MCF 10A (cell line): ENCODE measurements around the gene ZNF322. TPM values are rescaled to one million over a fixed set of nuclear protein-coding genes. Genes with fewer than 3 reads are reported as not detected.

Experiments
- BruUV-seq: library from RNA; stranded (reverse); fragments of 400-500 nt; replicated peaks from 2 replicates; lab custom pipeline; 2021; lab: Mats Ljungman, UMichigan
- CTCF ChIA-PET: fragments of 300-600 bp; sonication (Branson Sonifier 250); formaldehyde crosslinking; extraction: SDS; loops from one replicate; lab custom pipeline; 2021; ENCODE audit warnings: antibody characterized with exemption, inconsistent platforms; lab: Yijun Ruan, JAX
- POLR2A ChIA-PET: fragments of 300-600, 350-650 bp; sonication (Branson Sonifier 250); formaldehyde crosslinking; extraction: SDS; loops from one replicate; lab custom pipeline; 2020; ENCODE audit warnings: antibody characterized with exemption, inconsistent platforms; lab: Yijun Ruan, JAX
- DNase-seq: peaks from one replicate; pipeline ENCODE4 v3.0.0-alpha.2; 2018; ENCODE audit not compliant: unreplicated experiment
- H3K27ac Mint-ChIP-seq: one replicate; pipeline ENCODE4 v1.8.0; 2022; ENCODE audit warnings: mild to moderate bottlenecking, low read depth, mixed read lengths; ENCODE audit not compliant: unreplicated experiment
- H3K27me3 Mint-ChIP-seq: one replicate; pipeline ENCODE4 v1.8.0; 2022; ENCODE audit warnings: mixed read lengths; ENCODE audit not compliant: insufficient read depth, unreplicated experiment
- H3K36me3 Mint-ChIP-seq: one replicate; pipeline ENCODE4 v1.8.0; 2022; ENCODE audit warnings: mild to moderate bottlenecking, moderate library complexity, mixed read lengths; ENCODE audit not compliant: insufficient read depth, unreplicated experiment
- H3K4me1 Mint-ChIP-seq: one replicate; pipeline ENCODE4 v1.8.0; 2022; ENCODE audit warnings: mixed read lengths; ENCODE audit not compliant: insufficient read depth, unreplicated experiment
- H3K4me3 Mint-ChIP-seq: one replicate; pipeline ENCODE4 v1.8.0; 2022; ENCODE audit warnings: mild to moderate bottlenecking, moderate library complexity, mixed read lengths; ENCODE audit not compliant: unreplicated experiment
- H3K9me3 Mint-ChIP-seq: one replicate; pipeline ENCODE4 v1.8.0; 2022; ENCODE audit warnings: mixed read lengths; ENCODE audit not compliant: unreplicated experiment
- intact Hi-C: fragments of 100-400 bp; cut with micrococcal nuclease; formaldehyde crosslinking; loops from 2 replicates; pipeline ENCODE4 v1.14.1; 2022
- total RNA-seq: library from RNA; stranded (reverse); gene quantifications from 2 replicates; pipeline ENCODE4 v1.2.3, GENCODE V29; 2022
- TF ChIP-seq, protein P1 (sequence below): fragments of 200-600 bp; IDR thresholded peaks from one replicate; pipeline ENCODE4 v1.8.0; 2022; ENCODE audit warnings: antibody characterized with exemption, mild to moderate bottlenecking; ENCODE audit not compliant: unreplicated experiment

The ZNF322 gene
- total RNA-seq, 1 experiment from 2014 or later, result 20.7 TPM

DNA sequence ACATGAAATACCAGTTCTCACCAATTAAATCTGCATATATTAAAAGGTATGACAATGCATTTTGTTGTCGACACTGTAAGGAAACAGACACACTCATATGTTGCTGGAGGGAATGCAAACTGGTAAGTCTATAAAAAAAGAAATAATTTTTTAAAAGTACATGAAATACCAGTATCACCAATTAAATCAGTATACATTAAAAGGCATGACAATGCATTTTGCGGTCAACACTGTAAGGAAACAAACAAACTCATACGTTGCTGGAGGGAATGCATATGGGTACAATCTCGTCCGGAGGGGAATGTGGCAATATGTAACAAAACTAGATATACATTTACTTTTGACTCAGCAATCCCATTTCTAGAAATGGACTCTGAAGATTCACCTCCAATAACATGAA lies 6.5 kb downstream of the ZNF322 start:
- Mint-ChIP-seq H3K36me3 (peaks cover 69% of the 10 kb centered on the region), H3K27ac (no peak overlapping the region), H3K9me3 (peaks cover 12% of the 10 kb centered on the region), H3K27me3 (no peaks in the 10 kb centered on the region), H3K4me3 (no peak overlapping the region), H3K4me1 (peaks cover 6% of the 10 kb centered on the region)
- no peak for DNase-seq
- TF ChIP-seq, protein P1, sequence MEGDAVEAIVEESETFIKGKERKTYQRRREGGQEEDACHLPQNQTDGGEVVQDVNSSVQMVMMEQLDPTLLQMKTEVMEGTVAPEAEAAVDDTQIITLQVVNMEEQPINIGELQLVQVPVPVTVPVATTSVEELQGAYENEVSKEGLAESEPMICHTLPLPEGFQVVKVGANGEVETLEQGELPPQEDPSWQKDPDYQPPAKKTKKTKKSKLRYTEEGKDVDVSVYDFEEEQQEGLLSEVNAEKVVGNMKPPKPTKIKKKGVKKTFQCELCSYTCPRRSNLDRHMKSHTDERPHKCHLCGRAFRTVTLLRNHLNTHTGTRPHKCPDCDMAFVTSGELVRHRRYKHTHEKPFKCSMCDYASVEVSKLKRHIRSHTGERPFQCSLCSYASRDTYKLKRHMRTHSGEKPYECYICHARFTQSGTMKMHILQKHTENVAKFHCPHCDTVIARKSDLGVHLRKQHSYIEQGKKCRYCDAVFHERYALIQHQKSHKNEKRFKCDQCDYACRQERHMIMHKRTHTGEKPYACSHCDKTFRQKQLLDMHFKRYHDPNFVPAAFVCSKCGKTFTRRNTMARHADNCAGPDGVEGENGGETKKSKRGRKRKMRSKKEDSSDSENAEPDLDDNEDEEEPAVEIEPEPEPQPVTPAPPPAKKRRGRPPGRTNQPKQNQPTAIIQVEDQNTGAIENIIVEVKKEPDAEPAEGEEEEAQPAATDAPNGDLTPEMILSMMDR, result no peak
- POLR2A ChIA-PET, result no interaction called here
- no TSS peak for BruUV-seq
- intact Hi-C loops, result no loop called here
- CTCF ChIA-PET, result no interaction called here

DNA sequence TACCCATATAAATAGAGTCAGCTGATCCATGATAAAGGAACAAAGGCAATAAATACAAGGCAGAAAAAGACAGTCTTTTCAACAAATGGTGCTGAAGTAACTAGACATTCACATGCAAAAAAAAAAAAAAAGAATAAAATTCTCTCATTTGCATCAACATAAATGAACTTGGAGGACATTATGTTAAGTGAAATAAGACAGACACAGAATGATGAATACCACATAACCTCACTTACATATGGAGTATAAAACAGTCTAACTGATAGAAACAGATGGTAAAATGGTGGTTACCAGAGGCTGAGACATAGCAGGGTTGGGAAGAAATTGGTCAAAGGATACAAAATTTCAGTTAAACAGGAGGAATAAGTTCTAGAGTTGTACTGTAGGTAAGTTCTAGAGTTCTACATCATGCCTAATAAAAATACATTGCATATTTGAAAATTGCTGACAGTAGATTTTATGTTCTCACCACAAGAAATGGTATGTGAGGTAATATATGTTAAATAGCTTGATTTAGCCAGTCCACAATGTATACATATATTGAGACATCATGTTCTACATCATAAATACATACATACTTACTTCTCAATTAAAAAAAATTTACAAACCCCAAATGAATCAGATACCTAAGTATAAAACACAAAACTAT lies 8.3 kb downstream of the ZNF322 start:
- Mint-ChIP-seq H3K27me3 (no peaks in the 10 kb centered on the region), H3K4me1 (no peaks in the 10 kb centered on the region), H3K27ac (no peak overlapping the region), H3K36me3 (peaks cover 70% of the 10 kb centered on the region), H3K4me3 (no peak overlapping the region), H3K9me3 (peaks cover 14% of the 10 kb centered on the region)
- BruUV-seq, result no TSS peak
- no peak for DNase-seq
- TF ChIP-seq, protein P1, result no peak
- ChIA-PET CTCF (no interaction called here), POLR2A (no interaction called here)
- intact Hi-C loops, result no loop called here

DNA sequence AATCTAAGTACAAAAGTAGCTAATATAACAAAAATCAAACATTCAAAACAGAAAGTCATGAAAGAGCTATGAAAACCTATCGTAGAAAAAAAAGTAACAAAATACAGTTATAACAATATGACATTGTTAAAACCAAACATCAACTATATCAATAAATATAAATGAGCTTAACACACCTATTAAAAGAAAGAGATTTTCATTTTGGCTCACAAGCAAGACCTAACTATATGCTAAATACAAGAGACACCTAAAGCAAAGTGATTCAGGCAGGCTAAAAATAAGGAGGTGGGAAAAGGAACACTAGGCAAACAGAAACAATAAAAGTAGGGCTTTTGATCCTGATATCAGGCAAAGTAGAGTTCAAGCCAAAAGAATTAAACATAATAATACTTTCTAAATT lies 13.5 kb downstream of the ZNF322 start:
- no peak overlapping the region for H3K4me3 Mint-ChIP-seq
- ChIA-PET POLR2A (no interaction called here), CTCF (no interaction called here)
- DNase-seq, result no peak
- intact Hi-C loops, result no loop called here
- H3K27me3 Mint-ChIP-seq, result no peaks in the 10 kb centered on the region
- H3K27ac Mint-ChIP-seq, result no peak overlapping the region
- H3K9me3 Mint-ChIP-seq, result peaks cover 34% of the 10 kb centered on the region
- BruUV-seq, result no TSS peak
- TF ChIP-seq, protein P1, result no peak
- H3K36me3 Mint-ChIP-seq, result peaks cover 63% of the 10 kb centered on the region
- H3K4me1 Mint-ChIP-seq, result no peaks in the 10 kb centered on the region

DNA sequence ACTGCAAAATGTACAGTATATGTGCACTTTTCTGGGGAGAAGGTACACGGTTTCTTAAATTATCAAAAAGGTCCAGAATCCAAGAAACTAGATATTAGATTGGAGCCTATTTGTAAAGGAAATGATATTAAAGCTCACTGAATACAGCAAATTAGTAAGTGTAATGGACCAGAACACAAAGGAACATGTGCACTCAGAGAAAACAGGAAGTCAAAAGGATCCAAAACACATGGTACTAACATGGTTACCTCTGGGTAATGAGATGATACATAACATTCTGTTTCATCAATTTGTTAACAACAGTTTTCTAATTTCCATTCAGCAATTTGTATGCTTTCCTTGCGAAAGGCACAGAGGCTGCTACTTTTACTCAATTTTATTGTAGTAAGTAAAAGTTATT lies 18.7 kb downstream of the ZNF322 start:
- POLR2A ChIA-PET, result interaction anchor here (1.5 kb wide), 1 partner anchor 9 kb away, joined by 5 read pairs; no protein-coding TSS in a partner anchor
- no TSS peak for BruUV-seq
- intact Hi-C loops, result no loop called here
- H3K36me3 Mint-ChIP-seq, result peaks cover 69% of the 10 kb centered on the region
- peaks cover 44% of the 10 kb centered on the region for H3K9me3 Mint-ChIP-seq
- H3K4me1 Mint-ChIP-seq, result no peaks in the 10 kb centered on the region
- no peak overlapping the region for H3K27ac Mint-ChIP-seq
- no peak for DNase-seq
- no peaks in the 10 kb centered on the region for H3K27me3 Mint-ChIP-seq
- TF ChIP-seq, protein P1, result no peak
- H3K4me3 Mint-ChIP-seq, result no peak overlapping the region
- CTCF ChIA-PET, result no interaction called here
